ENCODE results near the gene ZNF362.
A peak's percentile ranks its signal among the peaks of the same experiment; 100 is the strongest.
"Not testable (repeated sequence)": the region's sequence is repeated elsewhere in the genome, so short reads cannot be mapped to it uniquely, and the experiment has no call there.

ZNF362 gene

GRCh38 chr1:33256471-33257206 lies at the start of gene ZNF362:
ZNF362 (plus strand) TSS chr1:33256492; CDS start chr1:33270575, 14,083 bp downstream.
- DNase-seq (peak; percentile 63), ATAC-seq (peak; percentile 75)

- DNase-seq = no peak
- no peak for ATAC-seq
Observed at GRCh38 chr1:33211972-33212371, 44.3 kb upstream of the ZNF362 start.

- no peak for DNase-seq
- ATAC-seq = no peak
Observed at GRCh38 chr1:33219886-33220661, 36.2 kb upstream of the ZNF362 start.

GRCh38 chr1:33220676-33221384 lies 35.5 kb upstream of the ZNF362 start:
- ATAC-seq = no peak
- DNase-seq = no peak

- ATAC-seq (no peak), DNase-seq (no peak)
Observed at GRCh38 chr1:33221385-33221758, 34.9 kb upstream of the ZNF362 start.

GRCh38 chr1:33222381-33222780 lies 33.9 kb upstream of the ZNF362 start:
- no peak for ATAC-seq

GRCh38 chr1:33224166-33224707 lies 32.1 kb upstream of the ZNF362 start:
- DNase-seq (no peak), ATAC-seq (no peak)

More at GRCh38 chr1:33222381-33222780, 33.9 kb upstream of the ZNF362 start:
- no peak for DNase-seq

GRCh38 chr1:33225586-33225985 lies 30.7 kb upstream of the ZNF362 start:
- ATAC-seq (no peak), DNase-seq (no peak)

GRCh38 chr1:33228935-33229487 lies 27.3 kb upstream of the ZNF362 start:
- ATAC-seq (no peak), DNase-seq (no peak)

- no peak for ATAC-seq
- no peak for DNase-seq
Observed at GRCh38 chr1:33231166-33231565, 25.1 kb upstream of the ZNF362 start.

- ATAC-seq (peak; percentile 14), DNase-seq (no peak)
Observed at GRCh38 chr1:33232716-33233115, 23.6 kb upstream of the ZNF362 start.

- ATAC-seq = no peak
- no peak for DNase-seq
Observed at GRCh38 chr1:33234131-33234530, 22.2 kb upstream of the ZNF362 start.

- DNase-seq (no peak), ATAC-seq (no peak)
Observed at GRCh38 chr1:33234588-33234990, 21.7 kb upstream of the ZNF362 start.

- ATAC-seq = no peak
- DNase-seq = no peak
Observed at GRCh38 chr1:33235521-33235920, 20.8 kb upstream of the ZNF362 start.

GRCh38 chr1:33236498-33236897 lies 19.8 kb upstream of the ZNF362 start:
- no peak for ATAC-seq
- no peak for DNase-seq

- ATAC-seq (no peak), DNase-seq (no peak)
Observed at GRCh38 chr1:33237579-33237978, 18.7 kb upstream of the ZNF362 start.

GRCh38 chr1:33238194-33238724 lies 18.0 kb upstream of the ZNF362 start:
- not testable (repeated sequence) for ATAC-seq, DNase-seq

- not testable (repeated sequence) for DNase-seq, ATAC-seq
Observed at GRCh38 chr1:33239410-33239809, 16.9 kb upstream of the ZNF362 start.

- ATAC-seq = no peak
- DNase-seq = no peak
Observed at GRCh38 chr1:33241866-33242265, 14.4 kb upstream of the ZNF362 start.

GRCh38 chr1:33242652-33243051 lies 13.6 kb upstream of the ZNF362 start:
- DNase-seq (no peak), ATAC-seq (no peak)

GRCh38 chr1:33244143-33244808 lies 12.0 kb upstream of the ZNF362 start:
- no peak for ATAC-seq

More at GRCh38 chr1:33244143-33244808, 12.0 kb upstream of the ZNF362 start:
- DNase-seq = no peak
